NB4 (cell line): Measurements from ENCODE around the gene FKBP11.

Experiments used
- CTCF ChIP-seq: IDR thresholded peaks from one replicate; pipeline ENCODE4 v1.5.1; 2012; ENCODE audit warnings: low read depth, low read length
- MAX ChIP-seq: IDR thresholded peaks from 2 replicates; pipeline ENCODE4 v1.6.1; 2011; ENCODE audit warnings: low read depth, low read length
- MYC ChIP-seq: IDR thresholded peaks from 2 replicates; pipeline ENCODE4 v1.6.1; 2011; ENCODE audit warnings: low read depth, low read length
- POLR2A ChIP-seq: IDR thresholded peaks from 2 replicates; pipeline ENCODE4 v1.6.1; 2011; ENCODE audit warnings: mild to moderate bottlenecking; ENCODE audit not compliant: insufficient read length; ENCODE audit errors: extremely low read depth

- TF ChIP-seq CTCF (no peak), POLR2A (no peak), MYC (no peak), MAX (no peak)
These were observed 41.0 kb upstream of the FKBP11 start for GRCh38 chr12:48966177-48966895.
